CD4-positive, alpha-beta T cell (primary cell): ENCODE data around the gene CMSS1. TPM values are rescaled to one million over a fixed set of nuclear protein-coding genes. Genes with fewer than 3 reads are reported as not detected.

Experiments used
- ATAC-seq: fragments of 200-7000 bp; cut with Tn5 transposase; one replicate; pipeline ENCODE4 v1.10.0; 2022; ENCODE audit warnings: mild to moderate bottlenecking; ENCODE audit not compliant: poor library complexity
- CTCF ChIA-PET: fragments of 350-600 bp; sonication (Branson Sonifier 250); formaldehyde crosslinking; loops from one replicate; lab custom pipeline; 2021; ENCODE audit warnings: antibody characterized with exemption, inconsistent platforms; lab: Charles Lee
- POLR2A ChIA-PET: fragments of 350-600 bp; sonication (Branson Sonifier 250); formaldehyde crosslinking; loops from one replicate; lab custom pipeline; 2021; ENCODE audit warnings: antibody characterized with exemption, inconsistent platforms; lab: Charles Lee
- DNase-seq, 14 experiments: peaks; one replicate each; pipeline ENCODE4 v3.0.0-alpha.2; 2013 to 2020; ENCODE audit warnings: mixed read lengths in 2 of 14
- H3K27ac ChIP-seq, 2 donors: one replicate each; pipeline versions ENCODE4 v1.5.1 to v1.7.0; 2013; ENCODE audit warnings: low read length in 2 of 2, low read depth in 1 of 2, mild to moderate bottlenecking in 1 of 2
- H3K27me3 ChIP-seq, 2 experiments: 1 replicate in 1 of 2; 2 replicates in 1 of 2; pipeline versions ENCODE4 v1.6.1 to v1.7.0; 2013; ENCODE audit warnings: low read length in 2 of 2, control low read depth in 1 of 2, mild to moderate bottlenecking in 1 of 2, moderate library complexity in 1 of 2; ENCODE audit not compliant: insufficient read depth in 2 of 2, control insufficient read depth in 1 of 2
- H3K36me3 ChIP-seq: one replicate; pipeline ENCODE4 v1.6.1; 2013; ENCODE audit warnings: low read length, control low read depth; ENCODE audit not compliant: insufficient read depth
- H3K4me1 ChIP-seq: one replicate; pipeline ENCODE4 v1.6.1; 2013; ENCODE audit warnings: low read length, control low read depth; ENCODE audit not compliant: insufficient read depth
- H3K4me3 ChIP-seq: one replicate; pipeline ENCODE4 v1.5.1; 2013; ENCODE audit warnings: mild to moderate bottlenecking, low read length, moderate library complexity
- H3K9me3 ChIP-seq, 2 experiments: 1 replicate in 1 of 2; 2 replicates in 1 of 2; pipeline versions ENCODE4 v1.6.1 to v1.7.0; 2013; ENCODE audit warnings: low read length in 2 of 2, mild to moderate bottlenecking in 2 of 2, control low read depth in 1 of 2, moderate library complexity in 1 of 2; ENCODE audit not compliant: control insufficient read depth in 1 of 2, insufficient read depth in 1 of 2
- H3K27ac Mint-ChIP-seq: one replicate; pipeline ENCODE4 v1.8.0; 2020; ENCODE audit warnings: mixed read lengths
- H3K27me3 Mint-ChIP-seq: one replicate; pipeline ENCODE4 v1.8.0; 2021; ENCODE audit warnings: mixed read lengths
- H3K36me3 Mint-ChIP-seq: one replicate; pipeline ENCODE4 v1.8.0; 2021; ENCODE audit warnings: low read depth, mixed read lengths
- H3K4me1 Mint-ChIP-seq: one replicate; pipeline ENCODE4 v1.8.0; 2021; ENCODE audit warnings: low read depth, mixed read lengths
- H3K4me3 Mint-ChIP-seq: one replicate; pipeline ENCODE4 v1.8.0; 2020; ENCODE audit warnings: mild to moderate bottlenecking, mixed read lengths
- H3K9me3 Mint-ChIP-seq: one replicate; pipeline ENCODE4 v1.8.0; 2020; ENCODE audit warnings: mixed read lengths
- intact Hi-C, 2 experiments: fragments of 100-400 bp; cut with DNase I in 1 of 2; cut with micrococcal nuclease in 1 of 2; formaldehyde crosslinking; loops; one replicate each; pipeline versions ENCODE4 v1.15.1 to v1.9.0; 2023 to 2025; cut with DNase I, micrococcal nuclease
- total RNA-seq, 174 experiments: library from RNA in 2 of 174; stranded (reverse) in 2 of 174; gene quantifications; one replicate each; pipeline ENCODE4 v1.2.3 and lab custom pipeline; 2021 to 2026
- TF ChIP-seq, protein P1 (sequence below): fragments of 200-600 bp; IDR thresholded peaks from one replicate; pipeline ENCODE4 v1.8.0; 2022; ENCODE audit warnings: antibody characterized with exemption, mild to moderate bottlenecking

The CMSS1 gene
- total RNA-seq, 2 experiments from 2014 or later, result 12.2 TPM

DNA sequence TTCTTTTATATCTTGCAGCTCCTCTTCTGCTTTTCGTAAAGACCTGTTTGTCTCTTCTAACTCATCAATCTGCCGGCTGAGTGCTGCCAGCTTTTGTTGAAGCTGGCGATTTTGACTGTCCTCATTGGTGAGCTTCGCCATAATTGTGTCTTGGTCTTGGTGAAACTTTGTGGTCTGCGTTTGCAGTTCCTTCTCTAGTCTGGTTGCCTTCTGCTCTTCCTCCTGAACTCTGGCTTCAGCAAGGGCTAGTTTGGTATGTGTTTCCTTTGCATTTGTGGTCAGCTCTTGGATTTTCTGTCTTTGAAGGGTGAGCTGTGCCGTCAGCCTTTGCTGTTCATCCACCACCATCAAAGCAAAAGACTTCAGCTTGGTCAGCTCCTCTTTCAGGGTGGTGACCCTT, 32.9 kb downstream of the CMSS1 start:
- Histone ChIP-seq H3K4me3 (no peak overlapping the region), H3K4me1 (no peaks in the 10 kb centered on the region), H3K36me3 (no peaks in the 10 kb centered on the region), H3K9me3 (no peaks in the 10 kb centered on the region), H3K27ac (no peak overlapping the region), H3K27me3 (no peaks in the 10 kb centered on the region)
- ChIA-PET POLR2A (interaction anchor here (1.0 kb wide), 1 partner anchor 17 kb away, joined by 3 read pairs; no protein-coding TSS in a partner anchor), CTCF (interaction anchor here (1.1 kb wide), 1 partner anchor 18 kb away, joined by 3 read pairs; no protein-coding TSS in a partner anchor)
- no peaks in the 10 kb centered on the region for H3K27me3 Mint-ChIP-seq
- DNase-seq (no peak), ATAC-seq (no peak)
- H3K27ac Mint-ChIP-seq, result no peak overlapping the region
- H3K4me3 Mint-ChIP-seq, result no peak overlapping the region
- intact Hi-C loops, result no loop called here
- TF ChIP-seq, protein P1, sequence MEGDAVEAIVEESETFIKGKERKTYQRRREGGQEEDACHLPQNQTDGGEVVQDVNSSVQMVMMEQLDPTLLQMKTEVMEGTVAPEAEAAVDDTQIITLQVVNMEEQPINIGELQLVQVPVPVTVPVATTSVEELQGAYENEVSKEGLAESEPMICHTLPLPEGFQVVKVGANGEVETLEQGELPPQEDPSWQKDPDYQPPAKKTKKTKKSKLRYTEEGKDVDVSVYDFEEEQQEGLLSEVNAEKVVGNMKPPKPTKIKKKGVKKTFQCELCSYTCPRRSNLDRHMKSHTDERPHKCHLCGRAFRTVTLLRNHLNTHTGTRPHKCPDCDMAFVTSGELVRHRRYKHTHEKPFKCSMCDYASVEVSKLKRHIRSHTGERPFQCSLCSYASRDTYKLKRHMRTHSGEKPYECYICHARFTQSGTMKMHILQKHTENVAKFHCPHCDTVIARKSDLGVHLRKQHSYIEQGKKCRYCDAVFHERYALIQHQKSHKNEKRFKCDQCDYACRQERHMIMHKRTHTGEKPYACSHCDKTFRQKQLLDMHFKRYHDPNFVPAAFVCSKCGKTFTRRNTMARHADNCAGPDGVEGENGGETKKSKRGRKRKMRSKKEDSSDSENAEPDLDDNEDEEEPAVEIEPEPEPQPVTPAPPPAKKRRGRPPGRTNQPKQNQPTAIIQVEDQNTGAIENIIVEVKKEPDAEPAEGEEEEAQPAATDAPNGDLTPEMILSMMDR, result no peak
- no peaks in the 10 kb centered on the region for H3K36me3 Mint-ChIP-seq
- no peaks in the 10 kb centered on the region for H3K9me3 Mint-ChIP-seq
- H3K4me1 Mint-ChIP-seq, result peaks cover 6% of the 10 kb centered on the region

DNA sequence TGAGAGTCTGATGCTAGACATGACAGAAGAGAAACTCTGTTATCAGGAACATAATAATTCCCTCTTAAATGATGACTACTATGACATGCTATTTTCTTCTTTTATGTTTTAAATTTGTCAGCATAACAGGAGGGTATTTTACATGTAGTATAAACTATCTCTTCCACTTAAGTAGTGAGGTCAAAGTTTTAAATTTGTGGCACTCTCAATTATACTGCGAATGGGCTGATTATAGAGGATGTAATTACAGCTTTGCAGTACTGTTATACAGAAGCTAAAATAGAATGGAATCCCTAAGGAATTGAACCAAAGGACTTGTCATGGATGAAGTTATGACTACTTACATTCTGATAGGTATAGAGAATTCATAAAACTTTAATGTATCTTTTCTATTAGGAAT, 34.3 kb downstream of the CMSS1 start:
- POLR2A ChIA-PET, result no interaction called here
- Histone ChIP-seq H3K27me3 (no peaks in the 10 kb centered on the region), H3K4me3 (no peak overlapping the region), H3K9me3 (no peaks in the 10 kb centered on the region), H3K4me1 (no peaks in the 10 kb centered on the region), H3K36me3 (no peaks in the 10 kb centered on the region), H3K27ac (no peak overlapping the region)
- TF ChIP-seq, protein P1, result no peak
- H3K27me3 Mint-ChIP-seq, result no peaks in the 10 kb centered on the region
- no peaks in the 10 kb centered on the region for H3K9me3 Mint-ChIP-seq
- intact Hi-C loops, result no loop called here
- CTCF ChIA-PET, result no interaction called here
- DNase-seq (no peak), ATAC-seq (no peak)
- H3K4me1 Mint-ChIP-seq, result peaks cover 6% of the 10 kb centered on the region
- peaks cover 6% of the 10 kb centered on the region for H3K36me3 Mint-ChIP-seq
- no peak overlapping the region for H3K4me3 Mint-ChIP-seq
- H3K27ac Mint-ChIP-seq, result no peak overlapping the region

DNA sequence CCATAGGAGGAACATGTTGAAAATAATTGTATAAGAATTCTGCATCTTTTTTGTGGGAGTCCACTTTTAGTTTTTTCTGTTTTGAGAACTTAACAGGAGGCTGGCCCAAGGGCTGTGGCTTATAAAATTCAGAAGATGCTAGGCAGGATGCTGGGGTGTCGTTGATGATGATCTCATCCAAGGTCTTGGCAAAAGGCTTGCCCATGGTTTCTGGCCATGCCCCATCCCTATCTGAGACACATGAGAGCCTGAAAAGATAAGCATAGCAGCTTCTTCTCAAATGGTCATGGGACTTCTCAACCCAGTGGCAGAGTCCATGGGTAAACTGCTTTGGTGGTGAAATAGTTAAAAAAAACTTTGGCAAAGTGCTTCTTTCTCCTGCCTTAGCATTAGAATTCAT, 35.2 kb downstream of the CMSS1 start:
- H3K4me1 ChIP-seq, result no peaks in the 10 kb centered on the region
- peaks cover 6% of the 10 kb centered on the region for H3K4me1 Mint-ChIP-seq
- ChIA-PET CTCF (no interaction called here), POLR2A (no interaction called here)
- no peak overlapping the region for H3K4me3 Mint-ChIP-seq
- peaks cover 6% of the 10 kb centered on the region for H3K36me3 Mint-ChIP-seq
- intact Hi-C loops, result no loop called here
- H3K36me3 ChIP-seq, result no peaks in the 10 kb centered on the region
- H3K9me3 Mint-ChIP-seq, result no peaks in the 10 kb centered on the region
- H3K27ac Mint-ChIP-seq, result no peak overlapping the region
- DNase-seq (no peak), ATAC-seq (no peak)
- TF ChIP-seq, protein P1, result no peak
- H3K27ac ChIP-seq, result no peak overlapping the region
- H3K27me3 Mint-ChIP-seq, result no peaks in the 10 kb centered on the region
- H3K9me3 ChIP-seq, result no peaks in the 10 kb centered on the region
- H3K27me3 ChIP-seq, result no peaks in the 10 kb centered on the region
- no peak overlapping the region for H3K4me3 ChIP-seq
